ENCODE measurements around the gene DAD1.

The DAD1 gene

DNA sequence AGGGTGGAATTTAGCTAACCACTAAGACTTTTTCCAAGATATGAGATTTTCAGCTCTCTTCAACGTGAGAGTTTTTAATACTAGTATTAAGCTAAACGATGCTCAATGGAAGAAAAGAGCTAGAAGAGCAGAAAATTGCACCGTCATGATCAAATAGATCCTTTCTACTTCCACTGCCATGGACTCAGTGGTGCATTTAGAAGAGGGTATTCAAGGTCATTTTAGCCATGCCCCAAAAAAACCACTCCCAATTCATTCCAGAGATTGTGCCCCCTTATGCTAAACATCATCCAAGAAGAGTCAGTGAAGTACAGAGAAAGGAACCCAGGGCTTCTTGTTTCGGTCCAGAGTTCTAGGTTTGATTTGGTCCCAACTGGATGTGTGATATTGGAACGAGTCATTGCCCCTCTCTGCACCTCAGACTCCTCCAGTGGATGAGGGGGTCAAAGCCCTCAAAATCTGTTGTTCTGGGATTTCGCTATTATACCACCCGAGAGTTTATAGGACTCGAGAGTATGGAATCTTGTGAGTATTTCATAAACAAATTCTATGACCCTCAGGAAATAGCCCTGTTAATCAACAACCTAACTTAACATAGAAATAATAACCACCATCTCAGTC is 55.2 kb downstream of the DAD1 start:
- DNase-seq: no peak

GRCh38 chr14:22533057-22533704 is 55.8 kb downstream of the DAD1 start:
- no peak for DNase-seq

DNA sequence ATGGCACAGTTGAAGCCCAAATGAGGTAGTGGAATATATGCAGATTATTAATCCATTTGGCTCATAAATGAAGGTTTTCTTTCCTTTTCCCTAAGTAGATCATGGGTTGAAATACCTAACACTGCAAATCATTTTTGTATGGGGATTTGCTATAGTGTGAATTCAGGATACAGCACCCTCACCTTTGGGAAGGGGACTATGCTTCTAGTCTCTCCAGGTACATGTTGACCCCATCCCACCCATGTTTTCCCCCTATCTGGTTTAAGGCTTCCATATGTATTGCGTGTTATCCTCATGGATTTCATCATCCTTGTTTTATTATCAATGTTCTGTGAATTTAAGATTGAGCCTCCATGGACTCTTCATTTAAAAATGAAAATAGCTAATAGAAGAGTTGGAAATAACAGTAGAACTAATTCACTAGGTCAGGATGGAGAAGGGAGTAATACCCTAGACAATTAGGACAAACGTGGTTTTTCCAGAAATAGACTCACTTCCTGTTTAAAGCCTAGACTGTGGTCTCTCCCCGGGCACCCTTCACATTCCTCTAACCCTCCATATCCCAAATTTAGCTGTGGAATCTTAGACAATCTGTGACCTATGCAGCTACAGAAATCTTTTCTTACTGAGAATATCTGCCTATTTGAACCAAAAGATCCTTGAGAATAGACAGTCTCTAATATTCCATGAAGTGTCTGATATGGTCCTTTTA is 56.5 kb downstream of the DAD1 start:
- no peak for DNase-seq

DNA sequence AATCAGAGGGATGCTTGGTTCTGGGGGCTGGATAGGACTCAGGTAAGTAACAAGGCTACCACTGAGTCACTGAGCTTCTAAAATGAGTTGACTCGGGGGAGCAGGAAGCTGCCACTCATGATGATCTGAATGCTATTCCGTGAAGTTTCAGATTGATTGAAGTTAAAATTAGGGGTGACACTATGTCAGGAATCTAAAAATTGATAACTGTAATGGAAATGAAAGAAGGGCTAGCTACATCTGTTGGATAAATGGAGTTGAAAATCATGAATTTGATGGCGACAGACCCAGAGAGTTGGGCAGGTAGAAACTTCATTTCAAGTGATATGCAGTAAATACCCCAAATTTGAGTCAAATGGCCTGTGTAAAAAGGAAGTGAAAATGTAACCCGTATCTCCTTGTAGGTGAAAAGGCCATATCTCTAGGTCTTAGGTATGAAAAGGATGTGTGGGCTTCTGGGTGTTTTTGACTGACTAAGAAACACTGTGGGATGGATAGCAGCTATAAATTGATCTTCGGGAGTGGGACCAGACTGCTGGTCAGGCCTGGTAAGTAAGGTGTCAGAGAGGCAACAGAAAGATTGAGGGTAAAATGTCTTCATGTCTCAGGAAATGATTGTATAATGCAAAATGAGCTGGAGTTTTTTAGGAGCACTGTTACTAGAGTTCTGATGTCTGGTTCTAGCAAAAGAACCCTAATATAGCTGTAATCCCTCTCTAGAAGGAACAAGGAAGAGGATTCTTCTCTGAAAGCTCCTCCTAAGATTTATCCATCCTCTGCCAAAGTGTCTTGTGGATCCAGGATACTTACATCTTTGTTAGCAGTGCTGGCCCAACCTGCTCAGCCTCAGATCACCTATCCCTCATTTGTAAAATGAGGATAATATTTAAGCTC is 57.3 kb downstream of the DAD1 start:
- DNase-seq: no peak

GRCh38 chr14:22530127-22530526 is 58.9 kb downstream of the DAD1 start:
- no peak for DNase-seq

DNA sequence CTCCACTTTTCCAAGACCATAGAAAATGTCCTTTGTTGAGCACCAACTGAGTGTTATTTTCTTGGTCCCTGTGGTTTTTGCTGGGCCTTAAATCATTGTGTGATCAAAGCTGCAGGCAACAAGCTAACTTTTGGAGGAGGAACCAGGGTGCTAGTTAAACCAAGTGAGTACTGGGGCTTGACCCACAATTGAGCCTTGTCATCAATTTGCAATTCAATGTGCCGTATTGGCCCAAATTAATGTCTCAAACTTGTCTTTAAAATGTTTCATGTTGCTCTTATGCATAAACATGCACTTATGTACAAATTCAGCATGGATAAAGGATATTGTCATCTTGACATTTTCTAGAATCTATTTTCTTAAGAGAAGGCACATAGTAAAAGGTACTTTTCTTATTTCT is 62.3 kb downstream of the DAD1 start:
- no peak for DNase-seq

DNA sequence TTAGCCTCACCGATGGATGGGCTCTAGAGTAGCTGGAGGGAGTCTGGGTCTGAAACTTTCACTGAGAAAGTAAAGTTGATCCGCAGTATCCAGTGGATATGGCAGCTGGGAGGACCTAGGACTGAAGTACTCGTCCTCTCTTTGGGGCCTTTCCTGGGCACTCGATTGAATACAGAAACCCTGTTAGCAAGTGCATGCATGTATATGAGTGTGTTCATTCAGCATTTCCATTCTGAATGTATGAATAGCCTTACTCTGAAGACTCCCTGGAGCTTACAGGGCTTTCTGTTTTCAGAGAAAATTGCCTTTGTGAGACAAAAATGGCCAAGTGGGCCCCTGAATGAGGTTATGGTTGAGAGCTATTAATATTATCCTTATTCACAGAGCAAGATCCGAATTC is 62.8 kb downstream of the DAD1 start:
- no peak for DNase-seq

GRCh38 chr14:22524784-22525161 is 64.3 kb downstream of the DAD1 start:
- DNase-seq: no peak

DNA sequence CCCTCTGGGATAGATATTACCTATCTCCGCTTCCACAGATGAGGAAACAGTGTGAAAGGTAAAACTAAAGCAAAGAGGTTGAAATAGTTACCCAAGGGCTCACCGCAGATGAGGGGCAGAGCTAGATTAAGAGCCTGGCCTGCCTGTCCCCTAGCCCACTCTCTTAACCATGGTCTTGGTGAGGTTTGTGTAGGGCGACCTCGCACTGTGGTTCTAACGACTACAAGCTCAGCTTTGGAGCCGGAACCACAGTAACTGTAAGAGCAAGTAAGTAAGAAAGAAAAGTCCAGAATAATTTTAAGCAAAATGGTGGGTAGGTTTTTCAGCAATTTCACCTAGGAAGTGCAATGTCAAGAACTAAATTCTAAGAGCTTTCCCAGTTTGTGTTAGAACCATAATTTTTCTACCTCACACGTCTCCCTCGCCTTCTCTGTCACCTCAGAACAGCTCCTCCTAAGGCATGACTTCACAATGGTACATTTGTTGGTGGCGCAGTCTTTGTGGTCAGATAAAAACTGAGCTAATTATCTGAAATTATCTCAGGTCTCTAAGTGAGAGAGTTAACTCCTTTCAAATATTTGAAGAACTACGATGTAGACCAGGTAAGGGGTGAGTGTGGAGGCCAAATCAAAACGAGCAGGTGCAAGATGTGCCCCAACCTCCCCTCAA is 64.8 kb downstream of the DAD1 start:
- no peak for DNase-seq

- DNase-seq: no peak
Measured at GRCh38 chr14:22523283-22523682, 65.7 kb downstream of the DAD1 start.

DNA sequence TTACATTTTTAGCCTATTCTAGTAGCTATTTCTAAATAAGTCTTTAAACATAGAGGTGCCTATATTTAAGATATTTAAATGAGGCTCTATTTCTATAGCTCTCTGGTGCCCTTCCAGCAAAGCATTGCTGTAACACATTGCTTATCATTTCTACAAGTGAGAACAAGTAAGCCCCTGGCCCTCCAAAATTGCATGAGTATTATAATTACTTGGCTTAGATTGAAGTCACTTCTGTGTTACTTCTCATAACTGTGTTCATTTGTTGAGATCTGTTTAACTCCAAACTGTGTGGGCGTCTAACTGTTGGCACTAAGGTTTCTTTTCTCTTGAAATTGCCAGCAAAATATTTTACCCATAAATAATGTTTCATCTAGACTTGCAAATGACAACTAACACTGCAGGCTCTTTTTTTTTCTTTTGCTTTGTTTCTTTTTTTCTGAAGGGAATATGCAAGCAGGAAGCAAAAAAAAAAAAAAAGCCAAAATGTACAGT is 66.5 kb downstream of the DAD1 start:
- DNase-seq: no peak

DNA sequence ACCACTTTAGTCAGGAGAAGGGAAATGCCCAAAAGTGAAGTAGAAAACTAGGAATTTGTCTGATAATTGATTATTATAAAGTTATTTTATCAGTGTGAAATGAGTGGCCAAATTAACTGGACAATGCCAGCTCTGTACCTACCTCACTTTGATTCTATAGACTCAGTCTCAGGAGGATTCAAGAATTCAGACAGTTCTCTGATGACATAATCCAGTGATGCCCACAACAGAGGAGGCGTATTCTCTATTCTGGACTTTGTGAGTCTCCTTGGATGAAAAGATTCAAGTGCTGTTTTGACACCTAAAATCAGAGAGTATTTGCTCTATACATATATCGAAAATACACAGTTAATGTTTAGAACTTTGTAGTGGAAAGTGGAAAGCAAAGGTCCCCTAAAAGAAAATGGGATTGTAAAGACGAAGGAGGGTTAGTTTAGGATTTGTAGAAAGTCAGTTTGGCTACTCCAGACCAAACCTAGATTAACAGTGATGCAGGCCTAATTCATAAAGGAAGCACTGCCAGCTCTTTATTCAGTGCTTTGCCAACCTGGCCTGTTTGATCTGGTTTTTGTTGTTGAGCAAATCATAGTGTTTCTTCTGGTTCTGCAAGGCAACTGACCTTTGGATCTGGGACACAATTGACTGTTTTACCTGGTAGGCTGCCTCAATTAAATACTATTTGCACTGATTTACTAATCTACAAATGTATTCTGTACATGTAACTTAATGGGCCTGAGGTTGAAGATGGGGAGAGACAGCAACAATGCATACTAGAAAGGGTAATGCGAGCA is 67.4 kb downstream of the DAD1 start:
- no peak for DNase-seq

DNA sequence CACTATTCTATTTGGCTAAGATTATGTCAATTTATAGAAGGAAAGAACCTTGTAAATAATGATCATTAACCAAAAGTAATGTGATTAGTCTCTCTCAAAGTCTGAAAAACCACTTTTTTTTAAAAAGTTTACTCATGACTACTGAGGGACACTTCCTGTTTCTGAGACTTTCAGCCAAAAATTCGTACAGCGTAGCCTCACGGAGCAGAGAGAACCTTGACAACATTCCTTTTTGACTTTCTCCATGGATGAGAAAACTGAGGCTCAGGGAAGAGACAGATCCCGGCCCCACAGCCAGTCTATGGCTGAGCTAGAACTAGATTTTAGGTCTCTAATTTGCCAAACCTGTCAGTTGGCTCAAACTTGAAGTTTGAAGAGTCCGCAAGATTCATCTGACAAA is 68.2 kb downstream of the DAD1 start:
- no peak for DNase-seq

DNA sequence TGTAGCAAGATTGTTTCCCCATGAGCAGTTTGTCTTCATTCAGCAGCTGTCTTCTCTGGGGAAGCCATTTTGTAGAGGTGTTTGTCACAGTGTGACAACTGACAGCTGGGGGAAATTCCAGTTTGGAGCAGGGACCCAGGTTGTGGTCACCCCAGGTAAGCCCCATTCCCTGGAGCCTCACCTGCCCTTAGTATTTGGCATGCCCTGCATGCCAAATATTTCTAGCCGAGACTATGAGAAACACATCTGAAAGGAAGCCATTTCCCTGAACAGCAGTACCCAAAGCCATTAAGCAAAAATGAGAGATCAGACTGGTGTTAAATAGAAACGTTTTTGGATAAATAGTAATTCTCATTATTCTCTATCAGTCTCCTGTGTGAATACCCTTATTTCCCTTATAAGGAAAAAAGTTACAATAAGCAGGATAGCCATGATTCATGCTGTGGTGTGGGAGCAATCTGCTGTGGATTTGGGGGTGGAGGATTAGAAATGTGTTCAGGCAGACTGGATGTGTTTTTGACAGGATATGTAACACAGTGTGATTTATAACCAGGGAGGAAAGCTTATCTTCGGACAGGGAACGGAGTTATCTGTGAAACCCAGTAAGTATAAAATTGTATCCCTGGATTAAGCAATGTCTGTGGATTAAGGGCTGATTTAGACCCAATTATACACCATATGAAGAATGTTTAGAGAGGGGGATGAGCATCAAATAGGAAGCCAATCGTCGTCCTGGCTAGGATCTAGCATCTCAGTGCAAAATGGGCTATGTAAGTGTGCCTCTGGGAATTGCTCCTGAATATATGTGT is 68.9 kb downstream of the DAD1 start:
- DNase-seq: no peak

DNA sequence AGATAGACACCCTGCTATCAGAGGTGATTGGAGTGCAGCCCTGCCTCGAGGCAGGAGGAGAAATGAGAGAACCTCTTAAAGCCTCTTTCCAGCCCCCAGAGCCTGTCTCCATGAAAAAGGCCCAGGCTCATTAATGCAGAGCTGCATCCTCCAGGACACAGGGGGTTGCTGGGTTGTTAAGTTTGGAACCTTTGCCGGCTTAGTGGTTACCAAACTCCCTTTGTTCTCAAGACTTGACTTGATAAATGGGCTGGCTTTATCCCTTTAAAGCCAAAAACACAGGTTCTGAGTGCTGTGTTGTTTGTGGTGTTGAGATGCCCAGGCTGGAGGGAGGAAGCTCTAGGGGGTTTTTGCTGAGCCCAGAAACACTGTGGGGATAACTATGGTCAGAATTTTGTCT is 71.0 kb downstream of the DAD1 start:
- DNase-seq: no peak

- no peak for DNase-seq
Measured at GRCh38 chr14:22517117-22517720, 71.8 kb downstream of the DAD1 start.

DNA sequence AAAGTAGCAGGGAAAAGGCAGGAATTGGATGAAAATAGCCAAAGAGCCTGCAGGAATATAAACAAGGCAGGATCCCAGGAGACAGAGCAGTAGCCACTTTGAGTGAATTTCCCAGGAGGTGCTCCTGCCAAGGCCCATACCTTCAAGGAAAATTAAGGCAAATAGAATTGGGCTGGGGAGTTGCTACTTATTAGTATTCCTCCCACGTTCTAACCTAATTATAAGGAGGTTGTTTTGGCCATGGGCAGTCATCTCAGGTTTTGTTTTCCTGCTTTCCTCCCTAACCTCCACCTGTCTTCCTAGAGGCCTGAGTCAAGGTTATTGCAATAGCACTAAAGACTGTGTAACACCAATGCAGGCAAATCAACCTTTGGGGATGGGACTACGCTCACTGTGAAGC is 73.1 kb downstream of the DAD1 start:
- no peak for DNase-seq

Measured in stimulated activated CD4-positive, alpha-beta T cell treated with anti-CD3 and anti-CD28 coated beads, Interleukin-12 subunit alpha, Interleukin-12 subunit beta, amount 100 ng/mL, for 4 hours (primary cell).